Left forelimb (tissue), 1 donor: ENCODE measurements around the gene SIGLEC15.
"Not testable (repeated sequence)": the region's sequence is repeated elsewhere in the genome, so short reads cannot be mapped to it uniquely, and the experiment has no call there.

Source experiments
- DNase-seq: peaks from one replicate; pipeline ENCODE4 v3.0.0-alpha.2; 2018; ENCODE audit warnings: low spot score

The SIGLEC15 gene

GRCh38 chr18:45820106-45820745, 5.2 kb upstream of the SIGLEC15 start:
- no peak for DNase-seq

- DNase-seq, result no peak
These were observed 4.4 kb upstream of the SIGLEC15 start for GRCh38 chr18:45821026-45821425.

- DNase-seq, result no peak
These were observed 3.8 kb upstream of the SIGLEC15 start for GRCh38 chr18:45821711-45822110.

- DNase-seq, result no peak
These were observed 609 bp downstream of the SIGLEC15 start for GRCh38 chr18:45826084-45826483.

- not testable (repeated sequence) for DNase-seq
These were observed 1.2 kb downstream of the SIGLEC15 start for GRCh38 chr18:45826716-45827115.

- DNase-seq, result no peak
These were observed 3.7 kb downstream of the SIGLEC15 start for GRCh38 chr18:45828917-45829811.

GRCh38 chr18:45829855-45830254, 4.4 kb downstream of the SIGLEC15 start:
- DNase-seq, result no peak

- DNase-seq, result no peak
These were observed 5.4 kb downstream of the SIGLEC15 start for GRCh38 chr18:45830917-45831316.

- no peak for DNase-seq
These were observed 8.4 kb downstream of the SIGLEC15 start for GRCh38 chr18:45833846-45834245.

- DNase-seq, result no peak
These were observed 8.8 kb downstream of the SIGLEC15 start for GRCh38 chr18:45834306-45834705.

- DNase-seq, result no peak
These were observed 9.7 kb downstream of the SIGLEC15 start for GRCh38 chr18:45835057-45835636.

GRCh38 chr18:45836242-45837205, 11.0 kb downstream of the SIGLEC15 start:
- no peak for DNase-seq

- DNase-seq, result no peak
These were observed 12.0 kb downstream of the SIGLEC15 start for GRCh38 chr18:45837283-45838070.

GRCh38 chr18:45838302-45839070, 13.0 kb downstream of the SIGLEC15 start:
- DNase-seq, result no peak

- no peak for DNase-seq
These were observed 14.2 kb downstream of the SIGLEC15 start for GRCh38 chr18:45839414-45840395.

GRCh38 chr18:45841060-45841764, 15.7 kb downstream of the SIGLEC15 start:
- no peak for DNase-seq

- no peak for DNase-seq
These were observed 16.4 kb downstream of the SIGLEC15 start for GRCh38 chr18:45841765-45842442.

- DNase-seq, result no peak
These were observed 17.5 kb downstream of the SIGLEC15 start for GRCh38 chr18:45843019-45843418.
